Gastrocnemius medialis (tissue), 4 donors: ENCODE measurements around the gene MYL4. TPM values are rescaled to one million over a fixed set of nuclear protein-coding genes. Genes with fewer than 3 reads are reported as not detected.
"Not testable (repeated sequence)": the region's sequence is repeated elsewhere in the genome, so short reads cannot be mapped to it uniquely, and the experiment has no call there.

ENCODE experiments used
- ATAC-seq, 2 donors: fragments of 150-250 bp; one replicate each; pipeline ENCODE4 v1.9.1; 2016
- DNase-seq, 2 donors: peaks; one replicate each; pipeline ENCODE4 v3.0.0-alpha.2; 2019
- H3K27ac ChIP-seq, 4 donors: fragments of 200-600 bp; sonication (generic); 1 replicate in 1 of 4; 2 replicates in 3 of 4; pipeline ENCODE4 v1.5.1; 2016 to 2018; ENCODE audit warnings: mild to moderate bottlenecking in 2 of 4, moderate library complexity in 1 of 4
- H3K27me3 ChIP-seq, 3 donors: fragments of 200-600 bp; sonication (generic) in 2 of 3; 1 replicate in 1 of 3; 2 replicates in 2 of 3; pipeline versions ENCODE4 v1.5.1 to v1.6.0; 2016 to 2019; ENCODE audit warnings: mild to moderate bottlenecking in 1 of 3, moderate library complexity in 1 of 3
- H3K36me3 ChIP-seq, 2 donors: fragments of 200-600 bp; sonication (generic) in 1 of 2; one replicate each; pipeline ENCODE4 v1.5.1; 2017 to 2018
- H3K4me1 ChIP-seq, 2 donors: fragments of 200-600 bp; sonication (generic) in 1 of 2; one replicate each; pipeline ENCODE4 v1.5.1; 2016 to 2017; ENCODE audit warnings: mild to moderate bottlenecking in 2 of 2
- H3K4me3 ChIP-seq, 4 donors: fragments of 200-600 bp; sonication (generic) in 3 of 4; 1 replicate in 1 of 4; 2 replicates in 3 of 4; pipeline ENCODE4 v1.5.1; 2016 to 2019; ENCODE audit warnings: mild to moderate bottlenecking in 2 of 4
- H3K9me3 ChIP-seq, 3 donors: fragments of 200-600 bp; sonication (generic) in 2 of 3; 1 replicate in 1 of 3; 2 replicates in 2 of 3; pipeline ENCODE4 v1.5.1; 2016 to 2019
- CTCF ChIP-seq, 5 experiments: fragments of 450-650 bp in 3 of 5; fragments of 200-600 bp in 2 of 5; sonication (generic) in 2 of 5; IDR thresholded peaks in 4 of 5; conservative IDR thresholded peaks in 1 of 5; 1 replicate in 4 of 5; 2 replicates in 1 of 5; pipeline ENCODE4 v1.5.1; 2016 to 2019; ENCODE audit warnings: antibody characterized with exemption in 5 of 5, mild to moderate bottlenecking in 3 of 5, moderate library complexity in 3 of 5
- POLR2A ChIP-seq, 2 donors: fragments of 450-650 bp; IDR thresholded peaks; one replicate each; pipeline ENCODE4 v1.6.1; 2017; ENCODE audit warnings: antibody characterized with exemption in 2 of 2, mild to moderate bottlenecking in 2 of 2, moderate library complexity in 2 of 2
- in situ Hi-C, 4 donors: fragments of 200-750 bp; cut with MboI; loops; one replicate each; pipeline versions ENCODE4 v1.15.0 to v1.8.0; 2017; ENCODE audit warnings: low sequenced_read_pairs in 4 of 4
- intact Hi-C: fragments of 100-400 bp; cut with DNase I; formaldehyde crosslinking; loops from one replicate; pipeline ENCODE4 v1.15.1; 2023; ENCODE audit warnings: low total_unique reads
- total RNA-seq, 4 donors: library from RNA; depleted of rRNA; stranded (reverse); fragments of >200 nt; gene quantifications; one replicate each; pipeline versions ENCODE4 v1.1.0 to v1.2.3, GENCODE V29; 2016

The MYL4 gene
- total RNA-seq, 4 donors from 2014 or later = 0.97 TPM; not detected in 3

GRCh38 chr17:47179141-47179540, 30.0 kb upstream of the MYL4 start:
- no peak overlapping the region for H3K4me3 ChIP-seq
- intact Hi-C loops = no loop called here
- H3K27me3 ChIP-seq = no peaks in the 10 kb centered on the region
- no peak overlapping the region for H3K27ac ChIP-seq
- TF ChIP-seq POLR2A (IDR thresholded peaks at IDR 0.05) (no peak), CTCF (IDR thresholded peaks at IDR 0.05 in 4 of 5, conservative IDR thresholded peaks at IDR 0.05 in 1 of 5) (no peak)
- H3K36me3 ChIP-seq = peaks cover 0 to 22% of the 10 kb centered on the region in 2 donors
- peaks cover 25 to 45% of the 10 kb centered on the region in 2 donors for H3K4me1 ChIP-seq
- in situ Hi-C loops = no loop called here
- DNase-seq (no peak), ATAC-seq (no peak)
- H3K9me3 ChIP-seq = no peaks in the 10 kb centered on the region

GRCh38 chr17:47180337-47180736, 28.8 kb upstream of the MYL4 start:
- Histone ChIP-seq H3K27ac (no peak overlapping the region), H3K36me3 (peaks cover 0 to 22% of the 10 kb centered on the region in 2 donors), H3K9me3 (no peaks in the 10 kb centered on the region), H3K4me3 (no peak overlapping the region), H3K4me1 (peaks cover 25 to 54% of the 10 kb centered on the region in 2 donors), H3K27me3 (no peaks in the 10 kb centered on the region)
- DNase-seq = no peak
- in situ Hi-C loops (no loop called here), intact Hi-C loops (no loop called here)
- TF ChIP-seq CTCF (IDR thresholded peaks at IDR 0.05 in 4 of 5, conservative IDR thresholded peaks at IDR 0.05 in 1 of 5) (no peak), POLR2A (IDR thresholded peaks at IDR 0.05) (no peak)
- no peak for ATAC-seq

- H3K27me3 ChIP-seq, DNase-seq, H3K27ac ChIP-seq, intact Hi-C loops, H3K9me3 ChIP-seq, ATAC-seq, in situ Hi-C loops, H3K4me3 ChIP-seq: not testable (repeated sequence)
- Histone ChIP-seq H3K4me1 (peaks cover 30 to 58% of the 10 kb centered on the region in 2 donors), H3K36me3 (peaks cover 0 to 22% of the 10 kb centered on the region in 2 donors)
Measured at GRCh38 chr17:47180988-47181387, 28.2 kb upstream of the MYL4 start.

GRCh38 chr17:47184681-47185080, 24.5 kb upstream of the MYL4 start:
- in situ Hi-C loops = no loop called here
- Histone ChIP-seq H3K27me3 (no peaks in the 10 kb centered on the region), H3K4me3 (no peak overlapping the region), H3K4me1 (peaks cover 50 to 61% of the 10 kb centered on the region in 2 donors), H3K36me3 (peaks cover 0 to 12% of the 10 kb centered on the region in 2 donors), H3K9me3 (no peaks in the 10 kb centered on the region), H3K27ac (no peak overlapping the region)
- ATAC-seq (no peak), DNase-seq (no peak)
- intact Hi-C loops = no loop called here
- no peak for TF ChIP-seq CTCF (IDR thresholded peaks at IDR 0.05 in 4 of 5, conservative IDR thresholded peaks at IDR 0.05 in 1 of 5)
- no peak for TF ChIP-seq POLR2A (IDR thresholded peaks at IDR 0.05)

- Histone ChIP-seq H3K27me3 (no peaks in the 10 kb centered on the region), H3K36me3 (no peaks in the 10 kb centered on the region), H3K27ac (peak overlapping the region; percentile 91 to 97 (median 94)), H3K9me3 (no peaks in the 10 kb centered on the region), H3K4me1 (peaks cover 37 to 47% of the 10 kb centered on the region in 2 donors), H3K4me3 (peak overlapping the region; percentile 72 to 95 (median 77))
- TF ChIP-seq CTCF (IDR thresholded peaks at IDR 0.05 in 4 of 5, conservative IDR thresholded peaks at IDR 0.05 in 1 of 5) = no peak
- TF ChIP-seq POLR2A (IDR thresholded peaks at IDR 0.05) = no peak
- ATAC-seq (peak in 1 of 2 donors; percentile 10), DNase-seq (no peak)
- intact Hi-C loops (no loop called here), in situ Hi-C loops (no loop called here)
Measured at GRCh38 chr17:47188271-47188875, 20.8 kb upstream of the MYL4 start.
